ENCODE data around the gene YTHDF1.

Gene YTHDF1

DNA sequence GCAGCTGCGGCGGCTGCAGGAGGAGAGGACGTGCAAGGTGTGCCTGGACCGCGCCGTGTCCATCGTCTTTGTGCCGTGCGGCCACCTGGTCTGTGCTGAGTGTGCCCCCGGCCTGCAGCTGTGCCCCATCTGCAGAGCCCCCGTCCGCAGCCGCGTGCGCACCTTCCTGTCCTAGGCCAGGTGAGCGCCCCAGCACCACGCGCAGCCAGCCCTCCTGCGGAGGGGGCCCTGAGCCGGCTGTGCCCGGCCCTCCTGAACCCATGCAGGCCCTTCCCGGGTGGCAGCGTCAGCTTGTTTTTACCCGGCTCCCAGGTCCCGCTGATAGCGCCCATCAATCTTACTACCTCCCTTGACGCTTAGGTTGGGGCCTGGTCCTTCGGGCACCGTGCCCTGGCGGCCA lies 23.5 kb upstream of the YTHDF1 start:
- no peaks in the 10 kb centered on the region for H3K27me3 Mint-ChIP-seq (ENCODE audit: low read depth)

GRCh38 chr20:63238514-63239125 lies 22.7 kb upstream of the YTHDF1 start:
- H3K27me3 Mint-ChIP-seq (ENCODE audit: low read depth) = no peaks in the 10 kb centered on the region
- H3K9me3 Mint-ChIP-seq = no peaks in the 10 kb centered on the region
- no peak overlapping the region for H3K27ac Mint-ChIP-seq
- H3K36me3 Mint-ChIP-seq (ENCODE audit: low read depth) = no peaks in the 10 kb centered on the region
- H3K4me3 Mint-ChIP-seq = no peak overlapping the region
- H3K4me1 Mint-ChIP-seq (ENCODE audit: low read depth) = no peaks in the 10 kb centered on the region

More for the DNA sequence above, 23.5 kb upstream of the YTHDF1 start:
- no peaks in the 10 kb centered on the region for H3K9me3 Mint-ChIP-seq
- no peaks in the 10 kb centered on the region for H3K4me1 Mint-ChIP-seq (ENCODE audit: low read depth)
- H3K36me3 Mint-ChIP-seq (ENCODE audit: low read depth) = no peaks in the 10 kb centered on the region
- no peak overlapping the region for H3K27ac Mint-ChIP-seq
- no peak overlapping the region for H3K4me3 Mint-ChIP-seq

DNA sequence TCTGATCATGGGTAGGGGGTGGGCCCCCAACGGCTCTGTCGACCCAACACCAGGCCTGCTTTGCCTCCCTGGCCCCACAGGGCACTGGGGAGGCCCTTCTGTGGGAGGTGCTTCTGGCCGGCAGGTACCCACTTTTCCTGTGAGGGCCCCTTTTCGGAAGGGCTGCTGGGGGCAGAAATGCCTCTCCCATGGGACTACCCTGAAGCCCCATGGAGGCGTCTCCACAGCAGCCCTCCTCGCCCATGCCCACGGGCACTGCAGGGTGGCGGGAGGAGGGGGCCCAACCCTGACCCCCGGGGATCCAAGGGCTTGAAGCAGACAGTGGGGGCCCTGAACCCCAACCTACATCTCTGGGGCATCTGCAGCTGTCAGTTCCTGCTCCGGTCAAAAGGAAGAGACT lies 22.1 kb upstream of the YTHDF1 start:
- H3K27ac Mint-ChIP-seq = no peak overlapping the region

GRCh38 chr20:63236116-63236837 lies 20.3 kb upstream of the YTHDF1 start:
- Mint-ChIP-seq H3K27me3 (ENCODE audit: low read depth) (peaks cover 13% of the 10 kb centered on the region), H3K4me3 (no peak overlapping the region), H3K27ac (no peak overlapping the region), H3K36me3 (ENCODE audit: low read depth) (no peaks in the 10 kb centered on the region), H3K4me1 (ENCODE audit: low read depth) (no peaks in the 10 kb centered on the region), H3K9me3 (no peaks in the 10 kb centered on the region)

More for the DNA sequence above, 22.1 kb upstream of the YTHDF1 start:
- H3K4me1 Mint-ChIP-seq (ENCODE audit: low read depth) = no peaks in the 10 kb centered on the region
- H3K27me3 Mint-ChIP-seq (ENCODE audit: low read depth) = no peaks in the 10 kb centered on the region
- H3K36me3 Mint-ChIP-seq (ENCODE audit: low read depth) = no peaks in the 10 kb centered on the region
- no peak overlapping the region for H3K4me3 Mint-ChIP-seq
- no peaks in the 10 kb centered on the region for H3K9me3 Mint-ChIP-seq

DNA sequence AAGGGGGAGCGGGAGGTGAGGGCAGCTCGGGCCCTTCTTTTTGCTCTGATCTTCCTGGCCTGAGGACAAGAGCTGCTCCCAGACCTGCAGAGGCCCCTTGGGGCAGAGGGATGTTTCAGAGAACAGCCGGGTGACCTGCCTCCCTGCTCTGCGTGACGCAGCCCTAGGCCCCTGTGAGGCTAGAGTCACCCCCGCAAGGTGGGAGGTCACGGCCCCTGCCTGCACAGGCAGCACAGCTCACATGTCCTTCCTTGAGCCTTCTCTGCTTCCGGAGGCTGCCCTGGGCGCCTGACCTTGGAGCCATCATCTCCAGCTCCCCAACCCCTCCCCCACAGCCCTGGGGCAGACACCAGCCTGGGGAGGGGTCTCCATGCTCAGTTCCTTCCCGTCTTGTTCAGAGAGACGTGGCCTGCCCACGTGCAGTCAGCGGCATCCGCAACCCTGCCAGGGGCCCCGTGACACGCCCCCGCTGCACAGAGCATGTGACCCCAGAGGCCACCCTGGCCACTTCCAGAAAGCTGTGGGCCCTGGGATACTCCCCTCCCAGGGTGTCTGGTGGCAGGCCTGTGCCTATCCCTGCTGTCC lies 19.6 kb upstream of the YTHDF1 start, which contains the start of gene BIRC7:
Gene BIRC7, plus strand, starts transcription at position 507 of the 585 bp plus-strand sequence. CDS start 192 bp downstream, outside the sequence.
- Mint-ChIP-seq H3K4me1 (ENCODE audit: low read depth) (no peaks in the 10 kb centered on the region), H3K4me3 (no peak within 1 kb of the TSS), H3K27ac (no peak within 1 kb of the TSS), H3K36me3 (ENCODE audit: low read depth) (no peaks in the 10 kb centered on the region), H3K9me3 (no peaks in the 10 kb centered on the region), H3K27me3 (ENCODE audit: low read depth) (peaks cover 19% of the 10 kb centered on the region)

GRCh38 chr20:63234693-63235398 lies 18.9 kb upstream of the YTHDF1 start:
- Mint-ChIP-seq H3K27me3 (ENCODE audit: low read depth) (peaks cover 26% of the 10 kb centered on the region), H3K27ac (no peak overlapping the region), H3K36me3 (ENCODE audit: low read depth) (no peaks in the 10 kb centered on the region), H3K9me3 (no peaks in the 10 kb centered on the region), H3K4me1 (ENCODE audit: low read depth) (no peaks in the 10 kb centered on the region), H3K4me3 (no peak overlapping the region)

- no peaks in the 10 kb centered on the region for H3K4me1 Mint-ChIP-seq (ENCODE audit: low read depth)
- no peak overlapping the region for H3K27ac Mint-ChIP-seq
- H3K9me3 Mint-ChIP-seq = no peaks in the 10 kb centered on the region
- H3K36me3 Mint-ChIP-seq (ENCODE audit: low read depth) = no peaks in the 10 kb centered on the region
- peaks cover 33% of the 10 kb centered on the region for H3K27me3 Mint-ChIP-seq (ENCODE audit: low read depth)
- H3K4me3 Mint-ChIP-seq = no peak overlapping the region
These were observed 18.0 kb upstream of the YTHDF1 start for GRCh38 chr20:63233924-63234323.

GRCh38 chr20:63233061-63233344 lies 17.1 kb upstream of the YTHDF1 start:
- no peaks in the 10 kb centered on the region for H3K9me3 Mint-ChIP-seq
- H3K4me3 Mint-ChIP-seq = no peak overlapping the region
- no peaks in the 10 kb centered on the region for H3K4me1 Mint-ChIP-seq (ENCODE audit: low read depth)
- no peak overlapping the region for H3K27ac Mint-ChIP-seq
- no peaks in the 10 kb centered on the region for H3K36me3 Mint-ChIP-seq (ENCODE audit: low read depth)
- H3K27me3 Mint-ChIP-seq (ENCODE audit: low read depth) = peaks cover 40% of the 10 kb centered on the region

GRCh38 chr20:63232235-63233060 lies 16.5 kb upstream of the YTHDF1 start:
- Mint-ChIP-seq H3K9me3 (no peaks in the 10 kb centered on the region), H3K4me3 (no peak overlapping the region), H3K36me3 (ENCODE audit: low read depth) (no peaks in the 10 kb centered on the region), H3K4me1 (ENCODE audit: low read depth) (no peaks in the 10 kb centered on the region), H3K27me3 (ENCODE audit: low read depth) (peaks cover 40% of the 10 kb centered on the region), H3K27ac (no peak overlapping the region)

DNA sequence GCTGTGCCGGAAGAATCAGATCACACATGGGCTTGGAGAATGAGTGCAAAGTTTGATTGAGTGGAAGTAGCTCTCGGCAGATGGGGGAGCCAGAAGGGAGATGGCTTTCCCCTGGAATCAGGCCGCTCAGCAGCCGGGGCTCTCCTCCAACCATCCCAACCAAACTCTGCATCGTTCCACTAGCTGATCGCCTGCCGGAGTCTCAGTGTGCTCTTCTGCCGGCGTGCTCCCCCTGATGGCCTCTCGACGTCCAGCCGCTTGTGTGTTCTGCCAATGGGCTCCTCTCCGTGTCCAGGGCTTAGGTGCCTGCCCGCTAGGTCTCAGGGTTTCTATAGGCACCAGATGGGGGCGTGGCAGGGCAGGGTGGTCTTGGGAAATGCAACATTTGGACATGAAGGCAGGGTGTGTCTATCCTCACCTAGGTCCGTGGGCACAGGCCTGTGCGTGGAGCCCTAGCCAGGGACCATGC lies 14.9 kb upstream of the YTHDF1 start:
- H3K27ac Mint-ChIP-seq = no peak overlapping the region
- no peaks in the 10 kb centered on the region for H3K4me1 Mint-ChIP-seq (ENCODE audit: low read depth)
- no peaks in the 10 kb centered on the region for H3K36me3 Mint-ChIP-seq (ENCODE audit: low read depth)
- peaks cover 40% of the 10 kb centered on the region for H3K27me3 Mint-ChIP-seq (ENCODE audit: low read depth)
- no peaks in the 10 kb centered on the region for H3K9me3 Mint-ChIP-seq
- H3K4me3 Mint-ChIP-seq = no peak overlapping the region

- Mint-ChIP-seq H3K9me3 (no peaks in the 10 kb centered on the region), H3K27ac (no peak overlapping the region), H3K4me1 (ENCODE audit: low read depth) (no peaks in the 10 kb centered on the region), H3K4me3 (no peak overlapping the region), H3K27me3 (ENCODE audit: low read depth) (peaks cover 40% of the 10 kb centered on the region), H3K36me3 (ENCODE audit: low read depth) (no peaks in the 10 kb centered on the region)
These were observed 12.9 kb upstream of the YTHDF1 start for GRCh38 chr20:63228806-63229205.

GRCh38 chr20:63227260-63227659 lies 11.3 kb upstream of the YTHDF1 start:
- Mint-ChIP-seq H3K36me3 (ENCODE audit: low read depth) (no peaks in the 10 kb centered on the region), H3K4me3 (no peak overlapping the region), H3K27ac (no peak overlapping the region), H3K4me1 (ENCODE audit: low read depth) (no peaks in the 10 kb centered on the region), H3K9me3 (no peaks in the 10 kb centered on the region), H3K27me3 (ENCODE audit: low read depth) (peaks cover 37% of the 10 kb centered on the region)

DNA sequence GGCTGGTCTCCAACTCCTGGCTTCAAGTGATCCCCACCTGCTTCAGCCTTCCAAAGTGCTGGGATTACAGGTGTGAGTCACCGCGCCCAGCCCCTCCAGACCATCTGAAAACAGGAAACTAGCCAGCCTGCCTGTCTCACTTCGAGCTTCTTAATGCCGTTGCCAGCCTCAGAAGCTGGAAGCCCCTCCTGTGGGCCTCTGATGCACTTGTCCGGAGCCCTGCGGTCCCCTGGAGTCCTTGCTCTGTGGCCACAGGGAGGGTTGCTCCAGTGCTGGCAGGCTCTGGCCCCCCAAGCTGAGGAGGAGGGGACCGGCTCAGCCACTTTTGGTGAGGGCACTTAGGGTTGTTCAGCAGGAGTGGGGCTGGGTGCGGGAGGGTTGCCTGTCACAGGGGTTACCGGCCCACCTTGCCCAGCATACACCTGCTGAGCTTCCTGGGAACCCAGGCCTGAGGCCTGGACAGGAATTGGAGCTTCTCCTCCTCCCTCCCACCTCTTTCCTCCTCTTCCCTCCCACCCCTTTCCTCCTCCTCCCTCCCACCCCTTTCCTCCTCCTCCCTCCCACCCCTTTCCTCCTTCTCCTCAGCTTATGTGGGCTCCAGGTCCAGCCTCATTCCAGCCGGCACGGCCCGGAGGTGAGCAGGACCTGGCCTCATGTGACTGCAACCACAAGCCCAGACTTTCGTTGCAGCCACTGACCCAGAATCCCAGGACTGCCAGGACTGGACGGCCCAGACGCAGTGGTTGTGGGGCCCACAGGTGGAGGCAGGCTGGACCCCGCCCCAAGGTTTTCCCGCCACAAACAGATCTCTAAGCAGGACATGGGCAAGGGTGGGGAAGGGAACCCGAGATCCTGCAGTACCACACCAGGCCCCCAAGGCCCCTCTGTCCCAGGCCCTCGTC lies 10.4 kb upstream of the YTHDF1 start:
- Mint-ChIP-seq H3K36me3 (ENCODE audit: low read depth) (no peaks in the 10 kb centered on the region), H3K4me3 (no peak overlapping the region), H3K27me3 (ENCODE audit: low read depth) (peaks cover 27% of the 10 kb centered on the region), H3K9me3 (no peaks in the 10 kb centered on the region), H3K27ac (no peak overlapping the region), H3K4me1 (ENCODE audit: low read depth) (no peaks in the 10 kb centered on the region)
